ENCODE results near the gene CTAG1A.
"Not testable (repeated sequence)": the region's sequence is repeated elsewhere in the genome, so short reads cannot be mapped to it uniquely, and the experiment has no call there.

Gene CTAG1A

DNA sequence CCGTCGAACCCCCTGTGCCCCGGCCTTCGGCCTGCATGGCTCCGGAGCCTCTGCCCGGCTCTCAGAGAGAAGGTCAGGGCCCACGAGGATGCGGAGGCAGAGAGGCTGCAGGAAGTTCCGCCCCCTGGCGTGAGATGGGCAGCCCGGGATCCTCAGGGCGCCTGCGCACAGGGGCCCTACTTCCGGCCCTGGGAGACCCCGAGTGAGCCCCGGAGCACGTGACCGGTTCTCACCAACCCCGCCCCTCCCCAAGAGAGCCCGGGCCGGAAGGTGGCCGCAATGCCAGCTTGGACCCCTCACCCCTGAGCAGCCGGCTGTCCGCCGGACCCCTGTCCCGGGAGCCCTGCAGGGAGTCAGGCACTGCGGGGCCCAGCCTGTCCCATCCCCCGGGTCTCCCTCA is 34.2 kb downstream of the CTAG1A start, which contains the start of gene CTAG1B:
TSS of gene CTAG1B (minus strand) at position 101 of the 400 bp plus-strand sequence. CDS start at position 37, 64 bp downstream.
- DNase-seq (ENCODE audit: low read depth): not testable (repeated sequence)

GRCh38 chrX:154620767-154621414 is 36.0 kb downstream of the CTAG1A start:
- not testable (repeated sequence) for DNase-seq (ENCODE audit: low read depth)

- not testable (repeated sequence) for DNase-seq (ENCODE audit: low read depth)
Measured at GRCh38 chrX:154628960-154629359, 44.0 kb downstream of the CTAG1A start.

DNA sequence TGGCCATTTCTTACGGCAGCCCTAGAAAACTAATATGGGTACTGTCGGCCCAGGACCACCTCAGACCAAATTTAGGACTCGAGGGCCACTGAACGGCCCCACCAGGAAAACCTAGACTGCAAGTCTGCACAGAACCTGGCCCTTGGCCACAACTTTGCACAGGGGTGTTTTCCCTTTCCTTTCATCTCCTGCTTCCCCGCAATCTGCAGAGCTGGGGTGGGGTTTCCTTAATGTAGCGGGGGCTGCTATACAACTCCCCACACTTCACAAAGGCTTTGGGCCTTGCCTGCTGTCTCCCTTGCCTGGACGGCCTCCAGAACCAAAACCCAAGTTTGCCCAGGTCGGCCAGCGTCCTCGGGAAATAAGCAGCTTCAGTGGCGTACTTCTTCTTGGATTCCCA is 46.0 kb downstream of the CTAG1A start:
- DNase-seq (ENCODE audit: low read depth): not testable (repeated sequence)

DNA sequence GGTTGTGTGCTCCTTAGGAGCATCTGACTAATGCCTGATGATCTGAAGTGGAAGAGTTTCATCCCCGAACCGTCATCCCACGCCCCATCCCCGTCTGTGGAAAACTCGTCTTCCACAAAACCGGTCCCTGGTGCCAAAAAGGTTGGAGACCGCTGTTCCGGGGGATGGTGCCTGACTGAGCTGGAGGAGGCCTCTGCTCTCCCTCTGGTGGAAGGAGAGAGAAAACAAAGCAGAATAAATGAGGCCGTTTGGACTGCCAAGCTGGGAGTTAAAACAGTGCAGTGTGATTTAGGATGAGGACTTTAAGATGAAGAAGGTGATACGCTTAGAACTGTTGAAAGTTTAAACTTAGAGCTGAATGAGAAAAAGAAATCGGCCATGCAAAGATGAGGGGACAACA is 48.7 kb downstream of the CTAG1A start:
- not testable (repeated sequence) for DNase-seq (ENCODE audit: low read depth)
